Measurements from ENCODE around the gene IL4. TPM values are rescaled to one million over a fixed set of nuclear protein-coding genes. Genes with fewer than 3 reads are reported as not detected.

IL4 gene
- total and polyA plus RNA-seq, 2 donors (not counting 3 experiments of a cell fraction or from before 2014, with no cell fraction given), result not detected

DNA sequence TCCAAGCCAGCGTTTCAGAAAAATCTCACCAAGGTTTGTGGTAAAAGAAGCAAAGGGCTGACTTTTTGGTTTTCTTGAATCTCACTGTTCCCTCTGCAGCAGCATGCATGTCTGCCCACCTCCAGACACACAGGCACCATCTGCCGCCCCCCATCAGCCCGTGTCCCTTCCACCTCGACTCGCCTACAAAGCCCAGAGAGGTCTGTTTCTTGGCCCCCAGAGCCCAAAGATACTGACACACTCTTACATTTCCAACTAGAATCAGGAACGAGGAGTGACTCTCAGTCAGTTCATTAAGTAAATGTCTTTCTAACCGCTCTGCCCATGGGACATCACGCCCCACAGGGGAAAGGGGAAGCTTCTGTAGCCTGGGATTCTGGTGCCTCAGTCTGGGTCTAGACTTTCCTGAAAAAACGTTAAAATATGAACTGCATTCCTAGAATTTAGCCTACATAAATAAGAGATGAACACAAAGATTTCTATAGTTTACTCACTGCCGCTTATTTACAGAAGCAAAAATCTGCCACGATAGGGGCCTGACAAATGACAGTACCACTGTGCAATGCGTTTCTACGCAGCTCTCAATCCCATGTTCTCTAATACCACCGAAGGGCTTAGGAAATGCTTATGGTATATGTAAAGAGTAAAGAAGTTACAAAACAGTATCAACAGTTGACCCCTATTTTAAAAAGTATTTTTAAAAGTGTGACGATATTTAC, 4.1 kb downstream of the IL4 start:
- Histone ChIP-seq H3K79me2 (ENCODE audit: control insufficient read depth, insufficient read depth, low read length) (no peaks in the 10 kb centered on the region), H3K27me3 (ENCODE audit: control insufficient read depth in 2 of 2, insufficient read depth in 2 of 2, low read length in 2 of 2) (no peaks in the 10 kb centered on the region), H4K20me1 (replicated peaks; ENCODE audit: control insufficient read depth, extremely low read depth, insufficient read depth, low read length) (no peaks in the 10 kb centered on the region), H3K9me1 (replicated peaks; ENCODE audit: control insufficient read depth, extremely low read depth, insufficient read depth, low read length) (no peaks in the 10 kb centered on the region), H2AFZ (ENCODE audit: low read depth, low read length) (no peak overlapping the region), H3K9ac (replicated peaks; ENCODE audit: extremely low read depth, insufficient read depth, low read length) (no peak overlapping the region), H3K9me3 (replicated peaks; ENCODE audit: control insufficient read depth, insufficient read depth, low read length) (no peaks in the 10 kb centered on the region), H3K27ac (ENCODE audit: insufficient read depth, low read depth, low read length) (no peak overlapping the region), H3K4me1 (ENCODE audit: control insufficient read depth, extremely low read depth, insufficient read depth, low read length) (peaks cover 13% of the 10 kb centered on the region), H3K36me3 (ENCODE audit: control insufficient read depth in 2 of 2, extremely low read depth in 1 of 2, insufficient read depth in 2 of 2, low read length in 2 of 2) (no peaks in the 10 kb centered on the region), H3K4me3 (replicated peaks in 1 of 3; ENCODE audit: insufficient read depth in 1 of 3, low read depth in 1 of 3, low read length in 3 of 3) (no peak overlapping the region), H3K4me2 (ENCODE audit: insufficient read depth, low read length) (no peak overlapping the region)
- DNase-seq (ENCODE audit: low read depth, low spot score) (no peak), FAIRE-seq (no peak)
- ChIA-PET CTCF (interaction anchor here (0.9 to 1.0 kb wide), 3 partner anchors 9 to 66 kb away, joined by 3 to 4 read pairs (median 3); no protein-coding TSS in a partner anchor), POLR2A (no interaction called here)
- dilution Hi-C loops (cut with MboI; ENCODE audit: extremely low pct_ligation_motif_present, low sequenced_read_pairs) (no loop called here), intact Hi-C loops (cut with micrococcal nuclease) (no loop called here)
- TF ChIP-seq EZH2 (IDR thresholded peaks at IDR 0.05; ENCODE audit: borderline replicate concordance, low read depth, low read length, severe bottlenecking), result no peak
- TF ChIP-seq POLR2A (IDR thresholded peaks at IDR 0.05; ENCODE audit: low read depth, low read length), result no peak
- BruUV-seq (replicated peaks), result no TSS peak

DNA sequence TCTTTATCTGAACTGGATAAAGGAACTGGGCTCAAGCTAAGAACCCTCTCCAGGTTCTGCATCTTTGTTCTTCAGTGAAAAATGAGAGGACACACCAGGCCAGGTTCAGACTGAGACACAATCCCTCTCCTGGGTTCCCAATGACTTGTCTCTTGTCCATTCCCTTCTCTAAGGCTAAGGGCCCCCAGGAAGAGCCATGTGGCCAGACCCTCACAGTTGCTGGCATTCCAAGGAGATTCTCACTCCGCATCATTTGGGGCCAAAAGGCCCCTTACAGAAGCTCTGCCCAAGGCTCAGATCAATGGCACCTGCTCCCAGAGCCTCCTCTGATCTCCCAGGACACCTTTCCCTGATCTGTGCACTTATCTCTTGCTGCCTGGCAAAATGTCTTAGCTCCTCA, 4.9 kb downstream of the IL4 start:
- H3K27me3 ChIP-seq (ENCODE audit: control insufficient read depth in 2 of 2, insufficient read depth in 2 of 2, low read length in 2 of 2), result no peaks in the 10 kb centered on the region
- no peaks in the 10 kb centered on the region for H3K36me3 ChIP-seq (ENCODE audit: control insufficient read depth in 2 of 2, extremely low read depth in 1 of 2, insufficient read depth in 2 of 2, low read length in 2 of 2)
- intact Hi-C loops (cut with micrococcal nuclease), result no loop called here
- ChIA-PET POLR2A (no interaction called here), CTCF (interaction anchor here (1.0 kb wide), 1 partner anchor 48 kb away, joined by 3 read pairs; no protein-coding TSS in a partner anchor)
- no peak overlapping the region for H3K9ac ChIP-seq (replicated peaks; ENCODE audit: extremely low read depth, insufficient read depth, low read length)
- no peak overlapping the region for H3K4me2 ChIP-seq (ENCODE audit: insufficient read depth, low read length)
- H3K27ac ChIP-seq (ENCODE audit: insufficient read depth, low read depth, low read length), result no peak overlapping the region
- no peaks in the 10 kb centered on the region for H4K20me1 ChIP-seq (replicated peaks; ENCODE audit: control insufficient read depth, extremely low read depth, insufficient read depth, low read length)
- H3K4me1 ChIP-seq (ENCODE audit: control insufficient read depth, extremely low read depth, insufficient read depth, low read length), result peaks cover 13% of the 10 kb centered on the region
- H3K4me3 ChIP-seq (replicated peaks in 1 of 3; ENCODE audit: insufficient read depth in 1 of 3, low read depth in 1 of 3, low read length in 3 of 3), result no peak overlapping the region
- FAIRE-seq, result no peak
- dilution Hi-C loops (cut with MboI; ENCODE audit: extremely low pct_ligation_motif_present, low sequenced_read_pairs), result no loop called here
- H2AFZ ChIP-seq (ENCODE audit: low read depth, low read length), result no peak overlapping the region
- TF ChIP-seq, protein P1, sequence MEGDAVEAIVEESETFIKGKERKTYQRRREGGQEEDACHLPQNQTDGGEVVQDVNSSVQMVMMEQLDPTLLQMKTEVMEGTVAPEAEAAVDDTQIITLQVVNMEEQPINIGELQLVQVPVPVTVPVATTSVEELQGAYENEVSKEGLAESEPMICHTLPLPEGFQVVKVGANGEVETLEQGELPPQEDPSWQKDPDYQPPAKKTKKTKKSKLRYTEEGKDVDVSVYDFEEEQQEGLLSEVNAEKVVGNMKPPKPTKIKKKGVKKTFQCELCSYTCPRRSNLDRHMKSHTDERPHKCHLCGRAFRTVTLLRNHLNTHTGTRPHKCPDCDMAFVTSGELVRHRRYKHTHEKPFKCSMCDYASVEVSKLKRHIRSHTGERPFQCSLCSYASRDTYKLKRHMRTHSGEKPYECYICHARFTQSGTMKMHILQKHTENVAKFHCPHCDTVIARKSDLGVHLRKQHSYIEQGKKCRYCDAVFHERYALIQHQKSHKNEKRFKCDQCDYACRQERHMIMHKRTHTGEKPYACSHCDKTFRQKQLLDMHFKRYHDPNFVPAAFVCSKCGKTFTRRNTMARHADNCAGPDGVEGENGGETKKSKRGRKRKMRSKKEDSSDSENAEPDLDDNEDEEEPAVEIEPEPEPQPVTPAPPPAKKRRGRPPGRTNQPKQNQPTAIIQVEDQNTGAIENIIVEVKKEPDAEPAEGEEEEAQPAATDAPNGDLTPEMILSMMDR (IDR thresholded peaks at IDR 0.05; ENCODE audit: extremely low read depth in 1 of 2, insufficient read depth in 1 of 2, low read depth in 1 of 2, low read length in 2 of 2), result no peak
- no peak for TF ChIP-seq JUN (IDR thresholded peaks at IDR 0.05; ENCODE audit: borderline replicate concordance, insufficient read depth, insufficient read length, low read depth)
- no peak for TF ChIP-seq FOS (IDR thresholded peaks at IDR 0.05; ENCODE audit: borderline replicate concordance, insufficient read depth, low read length)
- no peak for TF ChIP-seq EZH2 (IDR thresholded peaks at IDR 0.05; ENCODE audit: borderline replicate concordance, low read depth, low read length, severe bottlenecking)
- no peak for TF ChIP-seq GATA2 (IDR thresholded peaks at IDR 0.05; ENCODE audit: insufficient read depth, insufficient read length, low read depth, low read length)
- TF ChIP-seq POLR2AphosphoS5 (IDR thresholded peaks at IDR 0.05; ENCODE audit: insufficient read depth, low read depth, low read length), result no peak
- TF ChIP-seq, protein P2, sequence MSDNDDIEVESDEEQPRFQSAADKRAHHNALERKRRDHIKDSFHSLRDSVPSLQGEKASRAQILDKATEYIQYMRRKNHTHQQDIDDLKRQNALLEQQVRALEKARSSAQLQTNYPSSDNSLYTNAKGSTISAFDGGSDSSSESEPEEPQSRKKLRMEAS (IDR thresholded peaks at IDR 0.05; ENCODE audit: insufficient read depth, insufficient read length), result no peak
- TF ChIP-seq POLR2A (IDR thresholded peaks at IDR 0.05; ENCODE audit: low read depth, low read length), result no peak
- no peak for TF ChIP-seq MYC (IDR thresholded peaks at IDR 0.05; ENCODE audit: low read depth, low read length)
- no peaks in the 10 kb centered on the region for H3K79me2 ChIP-seq (ENCODE audit: control insufficient read depth, insufficient read depth, low read length)
- no TSS peak for BruUV-seq (replicated peaks)
- H3K9me3 ChIP-seq (replicated peaks; ENCODE audit: control insufficient read depth, insufficient read depth, low read length), result no peaks in the 10 kb centered on the region
- no peak for DNase-seq (ENCODE audit: low read depth, low spot score)
- H3K9me1 ChIP-seq (replicated peaks; ENCODE audit: control insufficient read depth, extremely low read depth, insufficient read depth, low read length), result no peaks in the 10 kb centered on the region
